ENCODE results near the gene POU2AF3. TPM values are rescaled to one million over a fixed set of nuclear protein-coding genes. Genes with fewer than 3 reads are reported as not detected.
"Not testable (repeated sequence)": the region's sequence is repeated elsewhere in the genome, so short reads cannot be mapped to it uniquely, and the experiment has no call there.

The POU2AF3 gene
- polyA plus RNA-seq, 5 donors = 8.0 to 18.8 (median 11.6) TPM

GRCh38 chr11:111299101-111300026 lies 1.0 kb downstream of the POU2AF3 start:
- DNase-seq = peak; percentile 66 to 70

GRCh38 chr11:111300569-111300968 lies 2.2 kb downstream of the POU2AF3 start:
- no peak for DNase-seq

GRCh38 chr11:111301004-111301841 lies 2.9 kb downstream of the POU2AF3 start:
- DNase-seq = no peak

- no peak for DNase-seq
These were observed 3.4 kb downstream of the POU2AF3 start for GRCh38 chr11:111301842-111302118.

- no peak for DNase-seq
These were observed 4.0 kb downstream of the POU2AF3 start for GRCh38 chr11:111302298-111302697.

GRCh38 chr11:111303461-111303860 lies 5.1 kb downstream of the POU2AF3 start:
- DNase-seq = peak; percentile 62 to 70

- DNase-seq = no peak
These were observed 6.9 kb downstream of the POU2AF3 start for GRCh38 chr11:111305162-111305802.

- DNase-seq = no peak
These were observed 7.5 kb downstream of the POU2AF3 start for GRCh38 chr11:111305876-111306275.

- no peak for DNase-seq
These were observed 8.0 kb downstream of the POU2AF3 start for GRCh38 chr11:111306321-111306720.

GRCh38 chr11:111307472-111308108 lies 9.2 kb downstream of the POU2AF3 start:
- no peak for DNase-seq

- DNase-seq = peak; percentile 90
These were observed 9.8 kb downstream of the POU2AF3 start for GRCh38 chr11:111308140-111308539.

- no peak for DNase-seq
These were observed 11.0 kb downstream of the POU2AF3 start for GRCh38 chr11:111309215-111309915.

GRCh38 chr11:111310088-111310487 lies 11.7 kb downstream of the POU2AF3 start:
- no peak for DNase-seq

- no peak for DNase-seq
These were observed 12.4 kb downstream of the POU2AF3 start for GRCh38 chr11:111310723-111311122.

- no peak for DNase-seq
These were observed 13.7 kb downstream of the POU2AF3 start for GRCh38 chr11:111312076-111312475.

GRCh38 chr11:111319296-111319695 lies 20.9 kb downstream of the POU2AF3 start:
- no peak for DNase-seq

GRCh38 chr11:111320199-111320598 lies 21.9 kb downstream of the POU2AF3 start:
- DNase-seq = not testable (repeated sequence)

GRCh38 chr11:111320728-111321568 lies 22.6 kb downstream of the POU2AF3 start:
- no peak for DNase-seq

- no peak for DNase-seq
These were observed 24.2 kb downstream of the POU2AF3 start for GRCh38 chr11:111322534-111322933.

- DNase-seq = no peak
These were observed 26.0 kb downstream of the POU2AF3 start for GRCh38 chr11:111324277-111324720.

All from right lung (tissue), 5 donors.